HG03439 (cell line): ENCODE results near the gene RHBDF1.

Experiments used
- ATAC-seq: cut with Tn5 transposase; IDR thresholded peaks from one replicate; pipeline ENCODE4 v1.9.1; 2021; ENCODE audit warnings: mild to moderate bottlenecking, moderate library complexity; ENCODE audit not compliant: unreplicated experiment

Gene RHBDF1

GRCh38 chr16:75580-76501, 3.4 kb upstream of the RHBDF1 start:
- no peak for ATAC-seq

DNA sequence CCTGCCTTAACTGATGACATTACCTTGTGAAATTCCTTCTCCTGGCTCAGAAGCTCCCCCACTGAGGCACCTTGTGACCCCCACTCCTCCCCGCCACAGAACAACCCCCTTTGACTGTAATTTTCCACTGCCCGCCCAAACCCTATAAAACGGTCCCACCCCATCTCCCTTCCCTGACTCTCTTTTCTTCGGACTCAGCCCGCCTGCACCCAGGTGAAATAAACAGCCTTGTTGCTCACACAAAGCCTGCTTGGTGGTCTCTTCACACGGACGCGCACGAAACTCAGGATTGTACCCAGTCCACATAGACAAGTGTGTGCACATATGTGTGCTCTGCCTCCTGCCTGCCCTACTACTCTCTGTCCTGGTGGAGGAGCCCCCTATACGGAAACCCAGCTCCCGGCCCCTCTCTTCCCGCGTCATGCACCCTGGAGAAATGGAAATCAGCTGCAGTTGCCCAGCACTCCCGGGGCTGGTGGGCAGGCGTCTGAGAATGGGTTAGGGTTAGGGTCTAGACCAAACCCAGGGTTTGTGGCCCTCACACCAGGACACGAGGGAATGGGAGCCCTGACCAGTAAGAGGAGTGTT, 2.4 kb upstream of the RHBDF1 start:
- no peak for ATAC-seq

DNA sequence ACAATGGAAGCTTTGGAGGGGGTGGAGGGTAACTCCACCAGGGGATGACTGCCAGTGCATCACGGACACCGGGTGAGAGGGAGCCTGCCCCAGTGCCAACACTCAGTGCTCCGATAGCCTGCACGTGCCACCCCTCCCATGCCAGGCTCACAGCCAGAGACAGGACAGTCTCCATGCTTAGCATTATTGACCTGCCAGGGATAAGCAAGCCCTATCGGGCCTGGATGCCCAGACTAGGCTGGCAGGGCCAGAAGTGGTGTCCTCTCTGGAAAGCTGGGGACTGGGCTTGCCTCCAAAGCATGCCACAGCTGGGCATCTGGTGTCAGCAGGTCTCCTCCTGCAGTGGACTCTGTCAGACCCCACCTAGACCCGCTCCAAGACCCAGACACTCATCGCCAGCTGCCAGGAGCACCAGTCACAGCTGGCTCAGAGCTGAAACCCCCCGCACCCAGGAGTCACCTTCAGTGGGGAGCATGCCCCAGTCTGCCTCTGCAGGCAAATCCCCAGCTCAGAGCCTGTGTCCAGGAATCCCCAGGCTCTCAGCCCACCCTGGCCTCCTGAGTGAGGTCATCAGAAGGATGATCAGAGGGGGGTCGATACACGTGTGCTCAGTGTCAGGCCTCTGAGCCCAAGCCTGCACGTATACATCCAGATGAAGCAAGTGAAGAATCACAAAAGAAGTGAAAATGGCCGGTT, 1.8 kb upstream of the RHBDF1 start:
- ATAC-seq, result no peak

DNA sequence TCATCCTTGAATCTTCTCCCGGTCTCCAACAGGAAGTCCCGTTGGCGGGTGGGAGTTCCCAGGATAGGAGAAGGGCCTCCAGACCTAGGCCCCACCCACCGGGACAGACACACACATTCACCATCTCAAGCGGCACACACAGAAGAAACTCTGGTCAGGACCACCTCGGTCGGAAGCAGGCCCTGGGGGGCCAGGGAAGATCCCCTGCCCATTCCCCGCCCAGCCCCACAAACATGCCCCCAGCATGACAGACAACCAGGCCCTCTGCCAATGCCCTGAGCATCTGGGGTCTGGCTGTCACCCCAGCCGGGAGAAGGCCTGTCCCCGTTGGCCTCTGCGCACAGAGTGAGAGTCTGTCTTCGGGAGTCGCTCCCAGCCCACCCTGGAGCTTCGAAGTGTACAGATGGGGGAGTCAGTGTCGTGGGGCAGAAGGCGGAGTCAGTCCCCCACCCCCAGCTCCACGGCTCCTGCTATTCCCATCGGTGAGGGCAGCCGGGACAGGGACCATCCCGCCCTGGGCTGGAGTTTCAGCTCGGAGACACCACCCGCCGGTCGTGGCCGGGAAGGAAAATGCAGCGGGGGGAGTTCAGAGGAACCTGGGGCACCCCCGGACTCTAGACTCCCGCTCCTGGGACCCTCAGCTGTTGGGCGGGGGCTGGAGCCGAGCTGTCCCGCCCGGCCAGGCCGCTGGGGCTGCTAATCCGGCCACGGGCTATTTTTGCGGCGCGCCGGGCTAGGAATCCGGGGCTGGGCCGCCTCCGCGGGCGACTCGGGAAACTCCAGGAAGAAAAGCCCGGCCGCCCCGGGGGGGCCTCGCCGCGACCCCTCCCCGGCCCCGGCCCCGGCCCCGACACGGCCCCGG, 660 bp downstream of the RHBDF1 start:
- no peak for ATAC-seq

DNA sequence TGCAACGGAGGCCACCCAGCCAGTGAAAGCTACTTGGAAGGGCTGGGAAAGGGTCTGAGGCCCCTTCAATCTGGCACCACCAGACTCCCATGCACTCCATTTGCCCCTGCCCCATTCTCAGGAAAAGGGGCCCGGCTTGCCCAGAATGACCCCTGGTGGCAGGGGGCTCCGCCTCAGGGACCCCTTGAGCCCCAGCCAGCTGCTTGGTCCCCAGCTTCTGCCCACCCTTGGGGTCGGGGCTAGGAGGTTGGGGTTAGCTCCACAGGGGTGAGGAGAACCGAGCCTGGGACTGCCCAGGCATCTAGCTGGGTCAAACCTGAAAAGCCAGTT, 1.3 kb downstream of the RHBDF1 start:
- no peak for ATAC-seq

DNA sequence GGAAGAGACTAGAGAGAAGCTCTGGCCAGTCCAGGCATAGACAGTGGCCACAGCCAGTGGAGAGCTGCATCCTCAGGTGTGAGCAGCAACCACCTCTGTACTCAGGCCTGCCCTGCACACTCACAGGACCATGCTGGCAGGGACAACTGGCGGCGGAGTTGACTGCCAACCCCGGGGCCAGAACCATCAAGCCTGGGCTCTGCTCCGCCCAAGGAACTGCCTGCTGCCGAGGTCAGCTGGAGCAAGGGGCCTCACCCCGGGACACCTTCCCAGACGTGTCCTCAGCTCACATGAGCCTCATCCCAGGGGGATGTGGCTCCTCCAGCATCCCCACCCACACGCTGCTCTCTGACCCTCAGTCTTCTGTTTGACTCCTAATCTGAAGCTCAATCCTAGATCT, 3.2 kb downstream of the RHBDF1 start:
- ATAC-seq, result no peak

GRCh38 chr16:67884-68789, 4.3 kb downstream of the RHBDF1 start:
- ATAC-seq, result no peak

GRCh38 chr16:67183-67791, 5.1 kb downstream of the RHBDF1 start:
- no peak for ATAC-seq

DNA sequence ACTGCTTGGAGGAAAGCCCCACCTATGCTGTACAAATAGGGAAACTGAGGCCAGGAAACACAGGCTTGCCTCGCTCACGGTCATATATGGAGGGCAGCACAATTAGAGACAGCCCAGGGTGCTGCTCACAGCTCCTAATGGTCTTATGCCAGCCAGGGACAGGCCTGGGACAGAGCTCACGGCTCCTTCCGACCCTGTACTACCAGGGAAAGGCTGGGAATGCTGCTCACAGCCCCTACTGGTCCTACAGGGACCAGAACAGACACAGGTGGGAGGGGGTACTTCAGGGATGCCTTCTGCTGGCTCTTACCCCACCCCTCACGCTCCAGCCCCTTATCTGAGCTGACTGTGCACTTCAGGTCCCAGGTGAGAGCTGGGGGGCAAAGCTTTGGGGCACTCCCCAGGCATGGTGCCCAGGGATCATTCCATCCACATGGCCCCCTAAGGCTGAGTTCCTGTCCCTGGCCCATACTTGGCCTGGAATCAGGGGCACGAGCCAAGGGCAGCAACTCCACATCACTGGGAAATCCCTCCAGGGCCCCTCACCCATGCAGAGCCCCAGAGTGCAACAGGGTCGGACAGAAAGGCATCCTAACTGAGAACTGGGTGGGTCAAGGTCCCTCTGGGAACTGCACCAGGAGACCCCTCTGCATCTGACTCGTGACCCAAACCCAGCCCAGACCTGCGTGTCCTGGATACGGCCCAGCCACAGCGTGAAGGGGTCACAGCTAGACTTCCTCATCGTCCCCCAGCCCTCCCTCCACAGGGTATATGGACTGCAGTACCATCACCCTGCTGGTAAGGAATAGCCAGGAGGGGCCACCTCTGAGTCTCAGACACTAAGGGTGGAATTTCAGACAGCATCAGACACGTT, 5.9 kb downstream of the RHBDF1 start:
- ATAC-seq, result no peak

DNA sequence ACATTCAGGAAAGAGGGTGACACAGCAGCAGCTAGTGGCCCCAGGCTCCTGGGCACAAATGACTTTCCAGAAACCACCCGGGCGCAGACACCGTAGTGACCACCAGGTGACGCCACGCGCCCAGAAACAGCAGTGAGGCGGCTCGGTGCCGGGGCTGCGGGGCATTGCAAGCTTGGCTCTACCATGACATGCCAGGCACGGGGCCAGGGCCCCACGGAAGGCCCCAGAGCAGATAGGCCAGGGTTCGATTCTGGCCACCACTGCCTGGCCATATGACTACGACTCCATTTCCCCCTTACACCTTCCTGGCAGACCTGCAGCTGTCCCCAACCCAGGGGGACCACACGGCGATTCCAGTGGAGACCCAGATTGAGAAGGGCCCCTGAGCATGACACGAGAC, 6.7 kb downstream of the RHBDF1 start:
- no peak for ATAC-seq

- ATAC-seq, result no peak
Measured at GRCh38 chr16:64914-65255, 7.5 kb downstream of the RHBDF1 start.

DNA sequence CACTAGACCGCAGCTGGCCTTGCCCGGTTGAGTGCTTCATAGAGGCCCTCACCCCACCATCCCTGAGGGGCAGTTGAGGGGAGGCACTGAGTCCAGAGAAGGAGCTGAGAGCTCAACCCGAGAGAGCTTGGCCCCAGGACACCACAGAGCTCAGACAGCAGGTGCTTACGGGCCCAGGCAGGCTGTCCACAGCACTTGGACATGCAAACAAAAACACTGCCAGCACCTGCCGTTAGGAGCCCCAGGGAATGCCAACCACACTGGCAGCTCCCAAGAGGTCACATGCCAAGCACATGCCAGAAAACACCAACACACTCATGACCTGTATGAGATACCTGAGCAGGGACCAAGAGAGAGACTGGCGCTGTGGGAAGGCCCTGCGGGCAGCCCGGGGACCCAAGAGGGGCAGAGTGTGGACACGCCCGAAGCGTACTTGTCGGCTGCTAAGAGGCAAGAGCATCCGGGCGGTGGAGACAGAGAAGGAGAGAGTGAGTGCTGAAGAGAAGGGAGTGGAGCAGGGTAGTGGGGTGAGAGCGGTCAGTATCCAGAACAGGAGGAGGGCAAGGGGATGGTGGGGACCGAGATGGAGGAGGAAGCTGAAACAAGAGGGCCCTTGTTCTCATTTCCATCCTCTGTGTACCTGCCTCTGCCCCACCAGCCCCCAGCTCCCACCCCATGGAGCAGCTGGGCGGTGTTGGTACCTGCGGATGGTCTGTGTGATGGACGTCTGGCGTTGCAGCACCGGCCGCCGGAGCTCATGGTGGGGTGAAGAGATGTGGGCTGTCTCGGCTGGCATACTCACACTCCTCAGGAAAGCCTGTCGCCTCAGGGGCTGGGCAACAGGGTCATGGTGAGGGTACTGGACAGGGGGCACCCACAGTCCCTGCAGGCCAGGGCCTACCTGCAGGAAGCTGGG, 8.2 kb downstream of the RHBDF1 start:
- ATAC-seq, result no peak

- ATAC-seq, result no peak
Measured at GRCh38 chr16:63466-63865, 9.0 kb downstream of the RHBDF1 start.

- no peak for ATAC-seq
Measured at GRCh38 chr16:62968-63391, 9.5 kb downstream of the RHBDF1 start.

- no peak for ATAC-seq
Measured at GRCh38 chr16:62283-62967, 10.0 kb downstream of the RHBDF1 start.

- no peak for ATAC-seq
Measured at GRCh38 chr16:61879-62281, 10.6 kb downstream of the RHBDF1 start.
